Epithelial cell of esophagus (primary cell): ENCODE measurements around the gene NSMCE3.
A peak's percentile ranks its signal among the peaks of the same experiment; 100 is the strongest.

Experiments used
- DNase-seq: peaks from one replicate; pipeline ENCODE4 v3.0.0; 2010; ENCODE audit warnings: low read depth
- H3K4me3 ChIP-seq: 2 replicates; pipeline ENCODE4 v1.5.1; 2011; ENCODE audit warnings: mild to moderate bottlenecking, low read length, control low read depth
- TF ChIP-seq, protein P1 (sequence below): IDR thresholded peaks from 2 replicates; pipeline ENCODE4 v1.5.1; 2011; ENCODE audit warnings: low read depth, mild to moderate bottlenecking, low read length, control low read depth, inconsistent platforms; ENCODE audit not compliant: insufficient read depth; ENCODE audit errors: missing control alignments

The NSMCE3 gene

DNA sequence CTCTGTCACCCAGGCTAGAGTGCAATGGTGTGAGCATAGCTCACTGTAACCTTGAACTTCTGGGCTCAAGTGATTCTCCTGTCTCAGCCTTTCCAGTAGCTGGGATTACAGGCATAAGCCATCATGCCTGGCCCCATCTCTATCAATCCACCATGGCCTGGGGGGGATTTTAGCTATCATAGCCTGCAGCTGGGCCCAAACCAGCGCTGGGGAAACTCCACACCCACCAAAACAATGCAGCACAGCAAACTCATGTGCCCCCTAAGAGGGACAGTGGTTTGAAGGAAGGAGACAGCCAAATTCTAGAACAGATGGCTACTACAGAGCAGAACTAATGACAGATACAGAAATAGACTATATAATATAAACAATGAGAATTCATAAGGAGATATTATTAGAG, 13.8 kb upstream of the NSMCE3 start:
- no peak for DNase-seq
- TF ChIP-seq, protein P1, sequence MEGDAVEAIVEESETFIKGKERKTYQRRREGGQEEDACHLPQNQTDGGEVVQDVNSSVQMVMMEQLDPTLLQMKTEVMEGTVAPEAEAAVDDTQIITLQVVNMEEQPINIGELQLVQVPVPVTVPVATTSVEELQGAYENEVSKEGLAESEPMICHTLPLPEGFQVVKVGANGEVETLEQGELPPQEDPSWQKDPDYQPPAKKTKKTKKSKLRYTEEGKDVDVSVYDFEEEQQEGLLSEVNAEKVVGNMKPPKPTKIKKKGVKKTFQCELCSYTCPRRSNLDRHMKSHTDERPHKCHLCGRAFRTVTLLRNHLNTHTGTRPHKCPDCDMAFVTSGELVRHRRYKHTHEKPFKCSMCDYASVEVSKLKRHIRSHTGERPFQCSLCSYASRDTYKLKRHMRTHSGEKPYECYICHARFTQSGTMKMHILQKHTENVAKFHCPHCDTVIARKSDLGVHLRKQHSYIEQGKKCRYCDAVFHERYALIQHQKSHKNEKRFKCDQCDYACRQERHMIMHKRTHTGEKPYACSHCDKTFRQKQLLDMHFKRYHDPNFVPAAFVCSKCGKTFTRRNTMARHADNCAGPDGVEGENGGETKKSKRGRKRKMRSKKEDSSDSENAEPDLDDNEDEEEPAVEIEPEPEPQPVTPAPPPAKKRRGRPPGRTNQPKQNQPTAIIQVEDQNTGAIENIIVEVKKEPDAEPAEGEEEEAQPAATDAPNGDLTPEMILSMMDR: no peak
- H3K4me3 ChIP-seq: no peak overlapping the region

DNA sequence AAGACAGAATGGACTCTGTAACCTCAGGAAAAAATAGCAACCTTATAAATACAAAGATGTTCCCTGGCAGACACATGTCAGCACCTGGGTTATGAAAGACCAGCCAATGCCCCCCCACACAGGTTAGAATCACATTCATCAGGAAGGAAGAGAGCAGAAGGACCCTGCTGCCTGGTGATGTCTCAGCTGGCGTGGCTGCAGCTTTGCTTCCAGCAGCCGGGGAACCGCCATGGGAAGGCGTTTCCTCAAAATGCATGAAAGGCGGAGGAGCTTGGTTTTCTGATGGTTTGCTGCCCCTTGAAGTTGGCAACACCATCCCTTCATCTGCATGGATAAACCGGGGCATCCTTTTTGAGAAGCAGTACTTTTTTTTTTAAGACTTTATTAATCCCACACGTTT, 10.9 kb upstream of the NSMCE3 start:
- TF ChIP-seq, protein P1: no peak
- no peak overlapping the region for H3K4me3 ChIP-seq
- no peak for DNase-seq

DNA sequence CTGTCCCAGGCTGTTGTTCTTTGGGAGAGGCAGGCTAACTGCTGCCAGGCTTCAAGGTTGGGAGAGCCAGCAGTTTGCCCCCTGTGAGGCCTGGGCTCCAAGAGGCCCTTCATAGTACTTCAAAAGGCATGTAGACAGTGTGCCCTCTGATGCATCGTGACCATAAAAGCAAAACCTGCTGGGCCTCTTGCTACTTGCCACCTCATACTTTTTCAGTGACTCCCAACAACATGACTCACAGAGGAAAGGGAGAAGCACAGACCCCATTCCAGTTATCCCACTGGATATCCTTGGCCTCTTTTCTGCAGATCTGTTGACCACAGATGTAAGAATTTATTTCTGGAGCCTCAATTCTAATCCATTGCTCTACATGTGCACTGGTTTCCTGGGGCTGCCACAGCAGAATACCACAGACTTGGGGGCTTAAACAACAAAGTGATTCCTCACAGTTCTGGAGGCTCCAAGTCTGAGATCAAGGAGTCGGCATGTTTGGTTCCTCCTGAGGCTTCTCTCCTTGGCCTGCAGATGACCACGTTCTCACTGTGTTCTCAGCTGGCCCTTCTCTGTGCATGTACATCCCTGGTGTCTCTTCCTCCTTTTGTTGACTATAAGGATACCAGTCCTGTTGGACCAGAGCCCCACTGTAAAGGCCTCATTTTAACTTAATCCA, 8.9 kb upstream of the NSMCE3 start:
- TF ChIP-seq, protein P1: no peak
- DNase-seq: peak; percentile 83

DNA sequence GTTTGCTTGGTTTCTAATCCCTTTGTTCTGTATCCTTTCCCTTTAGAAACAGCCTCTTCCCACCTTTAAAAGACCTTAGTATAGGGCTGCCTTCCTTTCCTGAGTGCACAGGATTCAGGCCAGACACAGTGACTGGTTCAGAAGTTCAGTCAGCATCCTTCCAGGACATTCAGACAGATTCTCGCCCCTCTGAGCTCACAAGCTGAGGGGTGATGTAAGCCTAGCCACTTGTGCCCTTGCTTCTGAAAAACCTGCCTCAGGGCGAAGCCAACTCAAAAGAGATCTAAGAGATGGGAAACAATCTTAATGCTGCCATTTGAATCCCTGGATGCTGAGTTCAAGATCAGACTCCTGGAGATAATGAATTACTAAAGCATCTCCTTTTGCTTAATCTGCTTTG, 6.7 kb upstream of the NSMCE3 start:
- DNase-seq: no peak
- TF ChIP-seq, protein P1: no peak
- no peak overlapping the region for H3K4me3 ChIP-seq

More for the DNA sequence above, 8.9 kb upstream of the NSMCE3 start:
- H3K4me3 ChIP-seq: no peak overlapping the region

DNA sequence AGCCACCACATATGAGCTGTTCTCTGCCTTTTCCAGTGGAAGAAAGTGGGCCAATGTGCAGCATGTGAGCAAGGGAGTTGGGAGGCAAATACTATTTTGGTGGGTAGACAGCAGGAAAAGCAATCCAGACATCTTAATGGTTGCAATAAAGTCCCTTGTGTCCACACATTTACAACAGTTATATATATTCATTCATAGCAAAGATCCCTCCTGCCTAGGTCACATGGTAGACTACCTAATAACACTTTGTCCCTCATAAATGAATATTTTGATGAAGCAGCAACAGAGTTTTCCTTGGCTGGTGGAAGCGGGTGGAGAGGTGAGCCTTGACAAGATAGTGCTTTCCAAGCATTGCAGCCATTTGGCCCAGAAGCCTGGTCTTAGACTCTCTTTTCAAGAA, 6.2 kb upstream of the NSMCE3 start:
- no peak for DNase-seq
- no peak overlapping the region for H3K4me3 ChIP-seq
- TF ChIP-seq, protein P1: no peak

DNA sequence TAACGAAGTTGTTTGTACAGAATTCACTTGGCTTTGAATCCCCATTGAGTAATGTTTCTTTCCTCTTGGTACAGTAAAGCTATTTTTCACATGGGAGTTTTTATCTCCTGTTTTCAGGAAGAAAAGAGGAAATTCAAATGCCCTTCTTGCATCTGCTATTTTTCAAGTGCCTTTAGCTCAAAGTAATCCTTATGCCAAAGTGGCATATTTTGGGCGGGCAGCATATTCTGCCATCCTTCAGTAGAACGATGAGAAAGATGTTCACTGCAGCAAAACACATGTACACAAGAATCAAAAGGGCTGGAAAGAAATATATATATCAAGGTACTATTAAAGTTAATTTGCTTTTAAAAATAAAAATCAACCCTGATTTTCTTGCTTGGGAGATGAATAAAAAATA, 5.3 kb upstream of the NSMCE3 start:
- no peak for DNase-seq
- no peak overlapping the region for H3K4me3 ChIP-seq
- TF ChIP-seq, protein P1: no peak

DNA sequence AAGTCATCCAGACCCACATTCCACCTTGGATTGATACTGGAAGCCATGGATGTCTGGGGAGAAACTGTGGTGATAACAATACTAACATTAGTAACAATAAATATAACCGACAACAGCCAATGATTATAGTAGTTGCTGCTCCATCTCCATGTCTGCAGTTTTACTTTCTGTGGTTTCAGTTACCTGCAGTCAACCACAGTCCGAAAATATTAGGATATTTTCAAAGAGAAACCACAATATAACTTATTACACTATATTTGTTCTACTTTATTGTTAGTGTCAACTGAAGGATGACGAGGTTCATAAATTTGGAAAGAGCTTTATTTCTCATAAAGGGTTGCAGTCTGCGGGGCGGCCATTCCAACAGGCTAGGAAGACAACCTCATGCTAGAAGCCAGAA, 2.6 kb upstream of the NSMCE3 start:
- TF ChIP-seq, protein P1: no peak
- DNase-seq: no peak
- no peak overlapping the region for H3K4me3 ChIP-seq
